SKM-1 treated with dmso at 0.1 percent for 144 hours (cell line): ENCODE results near the gene PSMD5.

ENCODE experiments used
- DNase-seq: peaks from one replicate; lab custom pipeline; 2025; ENCODE audit not compliant: unreplicated experiment; lab: John Stamatoyannopoulos, UW

The PSMD5 gene

DNA sequence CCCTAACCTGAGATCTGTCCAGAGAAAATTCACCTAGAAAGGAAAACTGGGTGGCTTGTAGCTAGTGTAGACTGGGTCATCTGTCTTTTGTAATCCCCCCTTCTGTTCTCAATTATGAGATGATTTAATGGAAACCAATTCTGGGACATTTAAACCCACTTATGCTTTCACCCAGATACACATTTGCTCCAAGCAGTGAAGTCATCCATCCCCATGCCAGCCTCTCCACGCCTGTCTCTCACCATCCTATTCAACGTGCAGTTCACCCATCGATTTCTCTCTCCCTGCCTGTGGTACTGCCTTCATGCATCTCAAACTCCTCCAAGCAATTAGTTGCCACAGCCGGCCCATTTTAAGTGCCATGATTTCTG lies 32.5 kb upstream of the PSMD5 start:
- no peak for DNase-seq

DNA sequence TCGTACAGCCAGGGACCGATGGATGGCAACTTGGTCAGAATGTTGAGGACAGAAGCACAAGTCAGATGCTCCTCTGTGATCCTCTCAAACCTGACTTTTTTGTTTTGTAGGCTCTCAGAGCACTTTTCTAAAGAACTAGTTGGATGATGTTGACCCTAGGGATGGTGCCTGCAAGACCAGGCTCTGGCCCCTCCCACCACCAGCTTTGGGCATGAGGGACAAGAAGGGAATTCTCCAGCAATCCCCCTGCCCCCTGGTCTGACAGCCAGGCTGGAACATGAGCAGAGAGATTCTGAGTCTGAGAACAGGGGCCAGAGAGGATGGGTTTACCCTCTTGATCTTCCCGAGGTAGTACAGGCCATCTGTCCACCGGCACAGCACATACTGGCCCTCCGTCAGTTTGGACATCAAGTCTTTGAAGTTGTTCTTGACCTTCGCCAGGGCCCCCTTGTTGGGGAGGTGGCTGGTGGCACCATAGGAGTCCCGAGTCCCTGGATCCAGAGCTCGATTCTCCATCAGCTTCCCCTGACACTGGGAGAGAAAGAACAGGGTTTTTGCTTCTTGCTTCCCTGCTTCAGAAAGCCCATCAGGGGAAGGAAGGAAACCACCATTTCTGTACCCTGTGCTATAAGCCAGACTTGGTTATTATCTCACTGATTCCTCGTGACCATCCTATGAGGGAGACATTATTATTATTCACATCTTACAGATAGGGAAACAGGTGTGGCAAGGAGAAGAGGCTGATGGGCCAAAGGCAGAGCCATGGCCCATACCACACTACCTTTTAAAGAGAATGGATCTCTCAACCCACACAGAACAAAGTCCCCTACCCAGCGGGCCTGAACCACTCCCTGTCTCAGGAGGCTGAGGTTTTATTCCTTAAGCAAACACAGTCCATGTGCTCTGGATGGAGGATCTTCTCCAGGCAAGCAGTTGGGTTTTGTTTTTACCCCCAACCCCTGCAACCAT lies 31.8 kb upstream of the PSMD5 start:
- no peak for DNase-seq

DNA sequence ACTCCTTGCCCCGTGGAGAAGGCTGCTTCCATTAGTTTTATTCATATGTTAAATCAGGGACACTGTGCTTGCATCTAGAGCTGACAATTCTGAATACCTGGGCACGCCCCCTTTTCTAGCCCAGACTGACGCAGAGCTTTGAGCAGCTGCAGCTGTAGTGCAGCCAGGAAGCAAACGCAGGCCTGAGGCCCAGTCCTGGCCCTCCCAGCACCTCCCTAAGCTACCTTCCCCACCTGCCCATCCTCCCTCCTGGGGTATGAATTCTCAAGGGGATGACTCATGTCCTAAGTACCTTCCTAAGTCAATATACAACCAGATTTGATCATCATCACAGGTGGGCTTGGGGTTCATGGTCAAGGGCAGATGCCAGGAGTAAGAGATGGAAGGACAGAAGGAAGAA lies 30.8 kb upstream of the PSMD5 start:
- no peak for DNase-seq

DNA sequence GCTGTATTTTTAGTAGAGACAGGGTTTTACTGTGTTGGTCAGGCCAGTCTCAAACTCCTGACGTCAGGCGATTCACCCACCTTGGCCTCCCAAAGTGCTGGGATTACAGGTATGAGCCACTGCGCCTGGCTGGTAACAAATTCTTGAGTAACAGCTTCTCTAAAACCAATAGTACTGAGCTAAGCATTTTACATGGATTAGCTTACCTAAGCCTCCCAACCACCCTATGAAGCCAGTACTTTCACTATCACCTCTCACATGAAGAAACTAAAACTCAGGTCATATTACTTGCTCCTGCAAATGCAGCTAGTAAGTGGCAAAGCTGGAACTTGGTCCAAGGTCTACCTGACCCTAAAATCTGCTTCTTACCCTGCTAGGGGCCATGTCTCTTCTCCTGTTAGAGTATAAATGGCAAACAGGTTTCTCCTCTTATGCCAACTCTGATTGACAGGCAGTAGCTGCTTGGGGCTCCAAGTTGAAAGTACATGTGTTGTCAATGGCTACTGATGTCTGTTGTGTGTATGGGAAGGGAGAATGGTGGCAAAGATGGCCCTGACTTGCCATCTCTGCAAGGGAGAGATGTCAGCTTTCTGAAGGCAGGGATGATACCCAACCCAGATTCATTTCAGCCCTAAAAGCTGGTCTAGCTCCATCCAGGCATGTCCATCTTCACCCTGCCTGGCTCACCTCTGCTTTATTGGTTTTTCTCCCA lies 30.2 kb upstream of the PSMD5 start:
- no peak for DNase-seq

DNA sequence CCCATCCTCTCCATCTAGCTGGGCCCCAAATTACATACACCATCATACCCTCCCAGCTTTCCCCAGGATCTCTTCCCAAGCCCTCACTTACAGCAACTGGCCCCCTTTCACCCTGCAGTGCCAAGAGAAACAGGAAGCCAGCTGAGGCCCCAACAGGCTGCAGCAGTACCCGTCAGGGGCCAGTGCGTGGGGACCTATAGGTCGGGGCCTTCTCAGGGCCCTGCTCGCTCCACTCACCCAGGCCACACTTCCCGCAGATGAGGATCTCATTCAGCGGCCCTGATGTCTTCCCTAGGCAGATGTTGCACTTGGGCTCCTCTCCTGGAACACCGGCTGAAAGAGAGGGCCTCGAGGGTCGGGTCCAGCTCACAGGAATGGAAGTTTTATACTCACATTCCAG lies 27.5 kb upstream of the PSMD5 start:
- DNase-seq = no peak

DNA sequence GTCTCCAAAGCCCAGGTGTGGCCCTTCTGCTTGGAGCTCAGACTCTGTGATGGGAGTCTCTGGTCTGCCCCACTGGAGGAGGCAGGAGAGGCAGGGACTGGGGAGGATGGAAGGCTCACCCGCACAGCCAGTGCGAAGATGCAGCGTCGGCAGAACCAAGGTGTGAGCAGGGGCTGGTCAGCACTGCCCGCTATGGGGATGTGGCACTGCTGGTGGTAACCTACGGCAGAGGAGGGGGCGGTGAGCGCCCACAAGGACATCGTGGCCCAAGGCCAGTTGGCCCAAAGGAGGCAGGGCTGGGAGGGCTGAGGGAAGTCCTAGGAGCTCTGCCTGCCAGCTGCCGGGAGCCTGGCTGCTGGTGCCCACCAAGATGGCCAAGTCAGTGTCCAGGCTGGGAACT lies 27.0 kb upstream of the PSMD5 start:
- no peak for DNase-seq

DNA sequence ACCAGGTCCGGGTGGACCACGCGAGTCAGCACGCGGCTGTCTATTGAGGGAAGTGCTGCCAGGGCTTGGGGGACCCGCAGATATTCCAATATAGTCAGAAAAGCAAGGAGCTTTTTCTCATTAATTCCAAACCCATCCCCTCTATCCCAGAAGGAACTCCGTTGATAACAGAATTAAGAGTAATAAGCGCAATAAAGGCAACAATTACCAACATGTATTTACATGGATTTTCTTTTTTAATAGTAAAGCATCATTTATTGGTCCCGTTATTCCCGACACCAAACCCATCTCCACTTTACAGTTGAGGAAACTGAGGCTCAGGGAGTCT lies 26.6 kb upstream of the PSMD5 start:
- no peak for DNase-seq

DNA sequence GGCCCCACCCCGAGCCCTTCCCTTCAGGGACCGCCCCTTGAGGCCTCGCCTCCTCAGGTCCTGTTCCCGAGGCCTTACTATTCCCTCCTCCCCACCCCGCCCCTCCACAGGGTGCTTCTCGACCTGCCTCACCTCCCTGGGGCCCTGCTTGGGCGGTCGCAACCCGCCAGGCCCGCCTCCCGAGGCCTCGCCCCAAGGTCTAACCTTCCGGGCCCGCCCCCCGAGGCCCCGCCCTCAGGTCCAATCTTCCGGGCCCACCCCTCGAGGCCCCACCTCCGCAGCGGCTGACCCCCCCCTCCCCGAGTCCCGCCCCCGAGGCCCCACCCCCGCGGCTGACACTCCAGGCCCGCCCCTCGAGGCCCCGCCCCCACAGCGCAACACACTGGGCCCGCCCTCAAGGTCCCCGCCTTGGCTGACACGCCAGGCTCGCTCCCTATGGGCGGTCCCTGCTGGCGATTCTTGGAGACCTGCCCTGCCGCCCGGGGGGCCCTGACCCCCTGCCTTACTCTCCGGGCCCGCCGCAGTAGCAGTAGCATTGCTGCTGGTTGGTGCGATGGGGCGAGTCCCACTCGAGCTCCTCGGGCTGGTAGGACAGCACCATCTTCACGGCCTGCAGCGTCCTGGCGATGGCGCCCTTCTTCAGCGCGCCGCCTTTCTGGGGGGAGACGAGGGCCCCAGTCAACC lies 26.1 kb upstream of the PSMD5 start:
- peak; percentile 93 for DNase-seq

DNA sequence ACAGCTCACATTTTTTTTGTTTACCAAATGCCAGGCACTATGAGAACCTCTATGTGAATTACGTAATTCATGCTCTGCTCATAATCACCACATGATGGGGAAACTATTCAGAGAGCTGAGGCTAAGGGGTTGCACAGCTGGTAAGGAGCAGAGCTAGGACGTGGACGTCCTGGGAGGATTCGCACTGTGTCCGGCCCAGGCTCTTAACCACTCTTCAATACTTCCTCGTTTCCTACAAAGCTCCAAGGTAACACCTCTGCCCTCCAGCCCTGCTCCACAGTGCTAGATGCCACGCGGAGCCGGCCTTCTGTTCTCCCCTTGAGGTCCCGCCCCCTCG lies 25.6 kb upstream of the PSMD5 start:
- DNase-seq = no peak

DNA sequence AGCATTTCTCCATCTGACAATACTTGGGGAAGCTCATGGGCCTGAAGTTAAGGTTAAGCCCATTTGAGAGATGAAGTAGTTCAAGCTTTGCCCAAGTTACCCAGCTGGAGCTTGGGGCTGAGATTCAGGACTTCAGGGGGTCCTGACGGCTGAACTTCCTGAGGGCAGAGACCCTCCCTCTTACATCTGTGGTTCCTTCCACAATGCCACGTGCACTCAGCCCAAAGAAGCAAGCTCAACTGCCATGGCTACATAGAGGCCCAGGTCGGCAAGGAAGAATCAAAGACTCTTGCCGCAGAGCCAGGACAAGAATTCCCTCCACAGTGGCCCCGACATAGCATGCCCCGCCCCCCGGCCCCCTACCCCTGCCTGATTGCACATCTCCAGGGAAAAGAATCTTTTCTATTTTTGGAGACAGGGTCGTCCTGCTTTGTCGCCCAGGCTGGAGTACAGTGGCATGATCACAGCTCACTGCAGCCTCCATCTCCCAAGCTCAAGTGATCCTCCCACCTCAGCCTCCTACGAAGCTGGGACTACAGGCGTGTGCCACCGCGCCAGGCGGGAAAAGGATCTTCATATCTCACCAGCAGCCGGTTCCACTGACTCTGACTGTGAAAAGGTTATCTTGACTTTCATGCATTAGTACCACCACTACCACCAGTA lies 25.1 kb upstream of the PSMD5 start:
- no peak for DNase-seq

DNA sequence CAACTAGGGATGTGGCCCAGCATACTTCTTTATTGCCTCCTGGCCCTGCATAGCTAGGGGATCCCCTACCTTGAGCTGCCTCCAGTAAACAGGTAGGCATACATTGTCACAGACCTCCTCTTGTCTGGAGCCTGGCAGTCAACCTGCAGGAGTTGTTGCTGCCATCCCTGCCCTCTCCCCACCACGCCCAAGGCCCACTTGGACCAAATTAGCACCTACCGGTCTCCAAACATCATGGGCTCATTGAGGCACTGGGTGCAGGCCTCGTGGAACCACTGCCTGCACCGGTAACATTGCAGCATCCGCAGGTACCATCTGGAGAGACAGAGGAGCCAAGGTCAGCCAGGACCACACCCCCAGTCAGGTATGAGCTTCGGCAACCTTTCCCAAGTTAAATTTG lies 23.9 kb upstream of the PSMD5 start:
- DNase-seq = no peak

DNA sequence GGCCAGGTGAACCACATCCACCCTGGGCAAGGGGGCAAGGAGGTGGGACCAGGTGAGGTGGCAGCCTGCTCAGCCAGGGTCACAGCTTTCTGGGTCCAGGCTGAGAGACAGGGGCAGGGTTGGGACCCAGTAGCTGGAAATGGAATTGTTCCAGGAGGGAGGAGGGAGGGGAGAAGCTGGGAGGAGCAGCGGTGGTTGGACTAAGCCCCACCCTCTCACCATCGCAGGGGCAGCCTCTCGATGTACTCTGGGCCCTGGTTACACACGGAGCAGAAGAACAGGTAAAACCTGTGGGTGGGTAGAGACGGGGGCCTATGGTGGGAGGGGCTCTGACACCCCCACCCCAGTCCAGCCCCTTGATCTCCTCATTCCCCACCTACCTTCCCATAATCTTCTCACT lies 23.1 kb upstream of the PSMD5 start:
- no peak for DNase-seq

DNA sequence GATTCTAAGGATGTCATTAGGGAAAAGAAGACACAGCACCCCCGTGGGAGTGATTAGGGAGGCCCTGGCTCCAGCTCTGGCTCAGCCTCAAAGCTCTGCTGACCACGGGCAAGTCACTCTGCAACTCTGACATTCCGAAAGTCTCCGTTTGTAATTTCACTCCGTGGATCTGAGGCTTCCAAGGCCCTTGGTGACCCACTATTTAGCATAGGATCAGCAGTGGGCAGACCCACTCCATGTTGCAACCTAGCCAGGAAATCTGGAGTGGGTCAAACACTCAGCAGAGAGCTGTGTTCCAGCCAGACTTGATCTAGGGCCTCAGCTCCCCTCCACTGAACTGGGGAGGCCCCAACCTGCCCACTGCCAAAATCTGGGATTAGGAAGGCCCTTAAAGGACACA lies 22.5 kb upstream of the PSMD5 start:
- no peak for DNase-seq

DNA sequence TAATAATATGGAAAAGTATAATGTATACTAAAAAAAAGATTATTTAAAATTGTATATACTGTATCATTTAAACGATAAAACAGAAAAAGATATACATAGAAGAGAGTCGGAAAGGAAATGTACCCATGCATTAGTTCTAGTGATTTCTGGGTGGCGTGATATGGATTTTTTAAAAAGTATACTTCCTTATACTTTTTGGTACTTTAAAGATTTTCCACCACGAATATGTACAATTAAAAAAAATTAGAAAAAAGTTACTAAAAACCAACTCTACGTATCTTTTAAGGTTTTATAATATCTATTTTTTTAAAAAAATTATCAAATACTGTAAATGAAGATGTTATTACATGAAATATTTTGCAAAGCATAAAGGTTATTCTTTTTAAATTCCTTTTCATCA lies 22.0 kb upstream of the PSMD5 start:
- no peak for DNase-seq

DNA sequence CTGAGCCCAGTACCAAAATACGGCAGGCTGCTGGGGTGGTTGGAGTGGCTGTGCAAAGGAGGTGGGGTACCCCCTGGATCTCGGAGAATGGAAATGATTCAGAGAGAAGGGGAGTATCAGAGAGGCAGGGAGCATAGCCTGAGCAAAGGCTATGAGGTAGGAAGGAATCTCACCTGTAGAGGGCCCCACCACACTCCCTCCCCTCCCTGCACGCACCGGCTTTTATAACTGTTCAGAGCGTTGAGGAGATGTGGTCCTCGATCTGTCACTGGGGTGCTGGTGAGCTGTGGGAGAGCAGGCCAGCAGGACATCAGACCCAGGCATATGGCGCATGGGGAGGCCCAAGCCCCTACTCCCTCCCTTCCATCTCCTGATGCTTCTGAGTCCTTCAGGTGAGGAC lies 21.1 kb upstream of the PSMD5 start:
- no peak for DNase-seq

DNA sequence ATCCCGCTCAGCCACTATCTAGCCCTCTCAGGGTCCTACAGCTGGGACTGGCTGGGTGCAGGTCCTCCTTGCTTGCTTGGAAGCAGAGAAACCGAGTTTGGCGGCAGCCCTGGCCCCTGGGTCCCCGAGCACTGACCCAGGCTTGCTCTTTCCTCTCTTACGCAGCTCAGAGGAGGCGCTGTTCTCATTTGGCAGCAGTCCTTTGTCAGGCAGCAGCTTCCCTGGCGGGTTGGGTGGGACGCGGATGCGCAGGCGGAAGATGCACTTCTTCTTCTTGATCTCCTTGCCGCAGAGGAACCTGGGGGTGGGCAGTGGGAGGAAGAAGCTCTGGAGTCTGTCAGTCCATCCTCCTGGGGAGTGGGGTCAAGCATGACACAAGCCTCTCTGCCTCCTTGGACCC lies 19.7 kb upstream of the PSMD5 start:
- no peak for DNase-seq

DNA sequence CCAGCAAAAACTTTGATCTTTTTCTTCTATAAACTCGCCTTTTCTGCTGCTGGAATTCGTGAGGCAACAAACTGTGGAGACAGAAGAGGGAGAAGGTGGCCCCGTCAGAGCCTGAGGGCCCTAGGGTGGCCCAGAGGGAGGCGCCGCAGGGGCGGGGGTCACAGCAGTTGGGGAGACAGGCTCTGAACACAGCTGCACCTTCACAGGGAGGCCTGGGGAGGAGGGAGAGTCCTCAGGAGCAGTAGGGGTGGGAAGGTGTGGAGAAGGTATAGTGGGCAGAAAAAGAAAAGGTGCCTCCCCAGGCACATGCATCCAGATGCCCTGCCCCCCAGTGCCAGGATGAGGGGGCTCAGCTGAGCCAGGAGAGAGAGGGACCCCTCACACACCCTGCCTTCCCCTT lies 19.2 kb upstream of the PSMD5 start:
- DNase-seq = no peak

DNA sequence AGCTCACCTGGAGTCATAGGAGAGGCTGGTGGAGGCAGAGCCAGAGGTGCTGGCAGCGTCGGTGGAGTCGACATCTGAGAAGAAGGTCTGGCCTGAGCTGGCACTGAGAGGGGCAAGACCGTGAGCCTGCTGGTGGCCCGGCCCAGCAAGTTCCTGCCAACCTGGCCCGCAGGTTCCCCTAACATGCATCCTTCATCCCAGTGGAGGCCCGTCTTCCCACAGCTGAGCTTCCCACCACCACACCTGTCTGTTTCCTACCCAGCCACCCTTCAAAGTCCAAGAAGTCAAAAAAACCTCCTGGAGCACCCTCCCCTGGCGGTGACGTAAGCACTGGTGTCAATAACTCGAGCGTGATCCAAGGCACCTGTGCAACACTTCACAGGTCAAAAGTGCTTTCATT lies 17.4 kb upstream of the PSMD5 start:
- DNase-seq = no peak

DNA sequence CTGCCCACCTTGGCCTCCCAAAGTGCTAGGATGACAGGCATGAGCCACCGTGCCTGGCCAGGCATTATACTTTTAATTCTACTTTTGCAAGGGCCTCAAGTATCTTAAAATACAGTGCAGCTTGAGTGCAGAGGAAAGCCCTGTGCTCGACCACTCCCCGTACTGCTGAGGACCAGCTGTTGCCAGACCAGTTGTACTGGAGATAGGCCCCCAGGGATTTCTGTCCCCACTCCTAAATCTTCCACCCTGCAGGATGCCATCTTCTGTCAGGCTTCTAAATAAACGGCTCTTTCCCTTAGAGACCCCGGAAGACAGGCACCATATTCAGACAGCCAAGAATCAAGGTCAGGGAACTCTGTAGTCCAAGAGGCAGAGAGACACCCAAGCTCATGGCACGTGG lies 16.6 kb upstream of the PSMD5 start:
- no peak for DNase-seq

DNA sequence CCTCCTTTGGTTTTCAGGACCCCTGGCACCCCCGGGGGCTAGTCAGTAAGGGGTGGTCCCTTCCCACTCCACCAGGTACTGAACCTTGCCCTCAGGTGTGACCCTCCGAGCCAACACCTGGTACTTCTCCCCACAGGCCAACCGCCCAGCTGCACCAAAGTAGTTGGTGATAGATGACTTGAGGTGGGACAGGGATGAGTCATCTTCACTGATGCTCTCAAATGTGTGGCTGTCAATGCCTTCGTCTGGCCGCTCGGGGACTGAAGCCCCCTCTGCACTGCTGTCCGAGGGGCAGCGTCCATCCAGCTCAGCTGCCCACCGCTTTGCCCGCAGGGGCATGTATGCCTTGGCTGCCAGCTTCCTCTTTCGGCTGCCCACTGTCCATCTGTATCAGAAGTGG lies 15.2 kb upstream of the PSMD5 start:
- no peak for DNase-seq

DNA sequence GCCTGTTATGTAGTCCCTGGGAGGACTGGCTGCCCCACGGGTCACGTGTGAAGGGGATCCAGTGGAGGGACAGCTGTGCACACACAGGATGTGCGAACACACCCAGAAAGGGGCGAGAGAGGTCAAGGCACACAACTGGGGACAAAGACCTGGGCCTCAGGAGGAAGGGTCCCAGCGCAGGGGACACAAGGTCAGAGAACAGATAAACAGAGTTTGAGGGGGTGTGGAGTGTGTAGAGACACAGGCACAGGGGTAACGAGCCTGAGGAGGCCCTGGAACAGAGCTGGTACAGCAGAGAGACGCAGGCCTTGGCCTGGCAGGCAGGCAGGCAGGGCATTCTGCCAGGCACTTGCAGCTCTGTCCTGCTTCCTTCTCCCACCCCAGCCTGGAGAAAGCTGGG lies 14.8 kb upstream of the PSMD5 start:
- DNase-seq = no peak

DNA sequence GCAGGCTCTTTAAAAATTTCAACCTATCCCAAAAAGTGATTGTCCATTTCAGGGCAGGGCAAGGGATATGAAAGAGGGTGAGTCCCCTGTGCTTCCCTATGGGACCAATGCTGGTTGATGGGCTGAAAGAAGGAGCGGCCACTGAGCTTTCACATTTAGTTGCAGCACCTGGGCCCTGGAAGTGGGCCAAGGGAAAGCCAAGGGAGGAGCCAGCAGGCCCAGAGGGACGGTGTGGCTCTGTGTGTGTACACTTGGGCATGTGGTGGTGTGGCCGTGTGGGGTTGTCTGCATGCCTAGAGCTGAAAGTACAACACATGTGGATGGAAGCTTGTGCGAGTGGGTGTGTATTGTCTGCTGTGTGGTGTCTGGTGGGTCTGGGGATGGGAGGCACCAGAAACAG lies 14.0 kb upstream of the PSMD5 start:
- DNase-seq = no peak
